MM.1S (cell line): ENCODE measurements around the gene TCF12.

Experiments used
- CTCF ChIP-seq: fragments of 300-600 bp; sonication (generic); IDR thresholded peaks from 2 replicates; pipeline ENCODE4 v1.5.1; 2016; ENCODE audit warnings: antibody characterized with exemption, low read length, mixed read lengths
- EZH2 ChIP-seq: fragments of 300-600 bp; sonication (generic); optimal IDR thresholded peaks from 2 replicates; pipeline ENCODE3; 2017; ENCODE audit warnings: low read depth, mild to moderate bottlenecking, antibody characterized with exemption, low read length, mixed read lengths
- EZH2phosphoT487 ChIP-seq: fragments of 300-600 bp; sonication (generic); IDR thresholded peaks from 2 replicates; pipeline ENCODE4 v1.6.1; 2018; ENCODE audit warnings: antibody characterized with exemption, low read length

GRCh38 chr15:57033715-57034439 lies 115.4 kb downstream of the TCF12 start:
- no peak for TF ChIP-seq CTCF
- TF ChIP-seq EZH2, result no peak
- no peak for TF ChIP-seq EZH2phosphoT487
